GM12878 (cell line): Measurements from ENCODE around the gene SLC13A2.

Experiments used
- CREB1 ChIP-seq: IDR thresholded peaks from 2 replicates; pipeline ENCODE4 v1.6.1; 2012; ENCODE audit warnings: low read depth, mild to moderate bottlenecking, inconsistent platforms
- ETV6 ChIP-seq, 2 experiments: fragments of 450-650 bp in 1 of 2; IDR thresholded peaks in 1 of 2; conservative IDR thresholded peaks in 1 of 2; 2 replicates each; pipeline ENCODE4 v1.6.1; 2014; ENCODE audit warnings: antibody characterized with exemption in 1 of 2, borderline replicate concordance in 1 of 2, low read depth in 1 of 2, mild to moderate bottlenecking in 1 of 2, moderate library complexity in 1 of 2
- NFYB ChIP-seq: IDR thresholded peaks from 2 replicates; pipeline ENCODE4 v1.6.1; 2011; ENCODE audit warnings: low read depth, mild to moderate bottlenecking, low read length, improper control_type of control experiment, moderate library complexity; ENCODE audit not compliant: insufficient read depth
- RUNX3 ChIP-seq: IDR thresholded peaks from 2 replicates; pipeline ENCODE4 v1.6.1; 2012; ENCODE audit warnings: low read length, inconsistent platforms
- SIN3A ChIP-seq: IDR thresholded peaks from 2 replicates; pipeline ENCODE4 v1.6.1; 2012; ENCODE audit warnings: low read depth, low read length, improper control_type of control experiment
- SIX5 ChIP-seq: IDR thresholded peaks from 2 replicates; pipeline ENCODE4 v1.6.1; 2011; ENCODE audit warnings: mild to moderate bottlenecking, low read depth, low read length, moderate library complexity; ENCODE audit not compliant: severe bottlenecking
- ZNF24 ChIP-seq: fragments of 450-650 bp; IDR thresholded peaks from 2 replicates; pipeline ENCODE4 v1.6.1; 2017; ENCODE audit warnings: antibody characterized with exemption, mild to moderate bottlenecking
- ZNF274 ChIP-seq: IDR thresholded peaks from one replicate; pipeline ENCODE4 v1.8.0; 2011; ENCODE audit not compliant: insufficient read length, insufficient read depth
- TF ChIP-seq, protein P1 (sequence below): IDR thresholded peaks from 2 replicates; pipeline ENCODE4 v1.6.1; 2011; ENCODE audit warnings: low read depth, low read length, improper control_type of control experiment, borderline replicate concordance
- TF ChIP-seq, protein P2 (sequence below), 3 experiments: IDR thresholded peaks in 2 of 3; conservative IDR thresholded peaks in 1 of 3; 2 replicates each; pipeline ENCODE4 v1.5.1; 2011; ENCODE audit warnings: low read depth in 3 of 3, low read length in 3 of 3, mild to moderate bottlenecking in 3 of 3, control low read depth in 2 of 3, moderate library complexity in 2 of 3, inconsistent platforms in 1 of 3, mixed read lengths in 1 of 3; ENCODE audit not compliant: control insufficient read depth in 2 of 3, insufficient read depth in 1 of 3; ENCODE audit errors: extremely low read depth in 1 of 3
- TF ChIP-seq, protein P3 (sequence below): fragments of 450-650 bp; IDR thresholded peaks from 2 replicates; pipeline ENCODE4 v1.6.1; 2017; ENCODE audit warnings: mild to moderate bottlenecking, low read depth, inconsistent platforms; ENCODE audit not compliant: poor library complexity, severe bottlenecking
- TF ChIP-seq, protein P4 (sequence below): IDR thresholded peaks from 2 replicates; pipeline ENCODE4 v1.6.1; 2011; ENCODE audit warnings: low read depth, mild to moderate bottlenecking, low read length, moderate library complexity, borderline replicate concordance; ENCODE audit errors: extremely low read depth

DNA sequence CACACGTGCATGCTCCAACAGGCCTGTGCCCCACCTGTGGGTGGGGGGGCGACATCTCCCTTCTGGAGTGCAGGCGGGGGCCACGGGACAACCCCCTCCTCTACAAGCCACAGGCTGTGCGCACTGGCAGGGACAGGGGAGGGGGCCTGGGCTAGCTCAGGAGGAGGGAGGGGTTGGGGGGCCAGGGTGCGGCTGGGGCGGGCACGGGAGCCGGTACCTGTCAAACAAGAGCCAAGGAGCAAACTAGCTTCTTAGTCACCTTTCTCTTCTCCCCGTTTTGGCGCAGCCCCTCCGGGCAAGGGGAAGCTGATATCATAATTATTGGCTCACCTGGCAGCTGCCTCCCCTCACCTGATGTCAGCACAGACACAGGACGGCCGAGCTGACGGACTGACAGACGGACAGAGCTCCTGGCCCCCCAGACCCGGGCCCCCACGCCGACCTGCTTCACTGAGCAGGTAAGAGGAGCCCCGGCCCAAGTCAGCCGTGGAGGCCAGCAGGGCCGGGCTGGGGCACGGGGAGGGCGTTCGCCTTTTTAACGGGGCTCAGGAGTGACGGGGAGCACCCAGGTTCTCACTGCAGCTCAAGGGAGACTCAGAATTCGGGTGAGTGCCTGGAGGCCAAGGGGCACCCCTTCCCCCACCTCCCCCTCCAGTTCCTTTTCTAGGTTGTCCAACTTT, 32.7 kb downstream of the SLC13A2 start, which contains the start of gene FOXN1:
- TF ChIP-seq RUNX3 (no peak), NFYB (no peak), ZNF274 (no peak), ZNF24 (no peak), CREB1 (no peak), SIX5 (no peak), SIN3A (no peak), ETV6 (conservative IDR thresholded peaks at IDR 0.05 in 1 of 2, IDR thresholded peaks at IDR 0.05 in 1 of 2; ENCODE audit: borderline replicate concordance in 1 of 2, low read depth in 1 of 2) (no peak)
- TF ChIP-seq, protein P1, sequence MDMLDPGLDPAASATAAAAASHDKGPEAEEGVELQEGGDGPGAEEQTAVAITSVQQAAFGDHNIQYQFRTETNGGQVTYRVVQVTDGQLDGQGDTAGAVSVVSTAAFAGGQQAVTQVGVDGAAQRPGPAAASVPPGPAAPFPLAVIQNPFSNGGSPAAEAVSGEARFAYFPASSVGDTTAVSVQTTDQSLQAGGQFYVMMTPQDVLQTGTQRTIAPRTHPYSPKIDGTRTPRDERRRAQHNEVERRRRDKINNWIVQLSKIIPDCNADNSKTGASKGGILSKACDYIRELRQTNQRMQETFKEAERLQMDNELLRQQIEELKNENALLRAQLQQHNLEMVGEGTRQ, result no peak
- TF ChIP-seq, protein P2, sequence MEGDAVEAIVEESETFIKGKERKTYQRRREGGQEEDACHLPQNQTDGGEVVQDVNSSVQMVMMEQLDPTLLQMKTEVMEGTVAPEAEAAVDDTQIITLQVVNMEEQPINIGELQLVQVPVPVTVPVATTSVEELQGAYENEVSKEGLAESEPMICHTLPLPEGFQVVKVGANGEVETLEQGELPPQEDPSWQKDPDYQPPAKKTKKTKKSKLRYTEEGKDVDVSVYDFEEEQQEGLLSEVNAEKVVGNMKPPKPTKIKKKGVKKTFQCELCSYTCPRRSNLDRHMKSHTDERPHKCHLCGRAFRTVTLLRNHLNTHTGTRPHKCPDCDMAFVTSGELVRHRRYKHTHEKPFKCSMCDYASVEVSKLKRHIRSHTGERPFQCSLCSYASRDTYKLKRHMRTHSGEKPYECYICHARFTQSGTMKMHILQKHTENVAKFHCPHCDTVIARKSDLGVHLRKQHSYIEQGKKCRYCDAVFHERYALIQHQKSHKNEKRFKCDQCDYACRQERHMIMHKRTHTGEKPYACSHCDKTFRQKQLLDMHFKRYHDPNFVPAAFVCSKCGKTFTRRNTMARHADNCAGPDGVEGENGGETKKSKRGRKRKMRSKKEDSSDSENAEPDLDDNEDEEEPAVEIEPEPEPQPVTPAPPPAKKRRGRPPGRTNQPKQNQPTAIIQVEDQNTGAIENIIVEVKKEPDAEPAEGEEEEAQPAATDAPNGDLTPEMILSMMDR (IDR thresholded peaks at IDR 0.05 in 2 of 3, conservative IDR thresholded peaks at IDR 0.05 in 1 of 3; ENCODE audit: control insufficient read depth in 2 of 3, extremely low read depth in 1 of 3, insufficient read depth in 1 of 3, low read depth in 3 of 3, low read length in 3 of 3), result no peak
- TF ChIP-seq, protein P3, sequence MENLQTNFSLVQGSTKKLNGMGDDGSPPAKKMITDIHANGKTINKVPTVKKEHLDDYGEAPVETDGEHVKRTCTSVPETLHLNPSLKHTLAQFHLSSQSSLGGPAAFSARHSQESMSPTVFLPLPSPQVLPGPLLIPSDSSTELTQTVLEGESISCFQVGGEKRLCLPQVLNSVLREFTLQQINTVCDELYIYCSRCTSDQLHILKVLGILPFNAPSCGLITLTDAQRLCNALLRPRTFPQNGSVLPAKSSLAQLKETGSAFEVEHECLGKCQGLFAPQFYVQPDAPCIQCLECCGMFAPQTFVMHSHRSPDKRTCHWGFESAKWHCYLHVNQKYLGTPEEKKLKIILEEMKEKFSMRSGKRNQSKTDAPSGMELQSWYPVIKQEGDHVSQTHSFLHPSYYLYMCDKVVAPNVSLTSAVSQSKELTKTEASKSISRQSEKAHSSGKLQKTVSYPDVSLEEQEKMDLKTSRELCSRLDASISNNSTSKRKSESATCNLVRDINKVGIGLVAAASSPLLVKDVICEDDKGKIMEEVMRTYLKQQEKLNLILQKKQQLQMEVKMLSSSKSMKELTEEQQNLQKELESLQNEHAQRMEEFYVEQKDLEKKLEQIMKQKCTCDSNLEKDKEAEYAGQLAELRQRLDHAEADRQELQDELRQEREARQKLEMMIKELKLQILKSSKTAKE, result no peak
- TF ChIP-seq, protein P4, sequence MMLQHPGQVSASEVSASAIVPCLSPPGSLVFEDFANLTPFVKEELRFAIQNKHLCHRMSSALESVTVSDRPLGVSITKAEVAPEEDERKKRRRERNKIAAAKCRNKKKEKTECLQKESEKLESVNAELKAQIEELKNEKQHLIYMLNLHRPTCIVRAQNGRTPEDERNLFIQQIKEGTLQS, result no peak
